NT2/D1 (cell line): ENCODE data around the gene CXCR6.

ENCODE experiments used
- YY1 ChIP-seq: IDR thresholded peaks from 2 replicates; pipeline ENCODE4 v1.6.1; 2011; ENCODE audit not compliant: insufficient read length, insufficient read depth
- ZNF274 ChIP-seq: IDR thresholded peaks from 2 replicates; pipeline ENCODE4 v1.6.1; 2011; ENCODE audit warnings: mild to moderate bottlenecking, low read depth, low read length

DNA sequence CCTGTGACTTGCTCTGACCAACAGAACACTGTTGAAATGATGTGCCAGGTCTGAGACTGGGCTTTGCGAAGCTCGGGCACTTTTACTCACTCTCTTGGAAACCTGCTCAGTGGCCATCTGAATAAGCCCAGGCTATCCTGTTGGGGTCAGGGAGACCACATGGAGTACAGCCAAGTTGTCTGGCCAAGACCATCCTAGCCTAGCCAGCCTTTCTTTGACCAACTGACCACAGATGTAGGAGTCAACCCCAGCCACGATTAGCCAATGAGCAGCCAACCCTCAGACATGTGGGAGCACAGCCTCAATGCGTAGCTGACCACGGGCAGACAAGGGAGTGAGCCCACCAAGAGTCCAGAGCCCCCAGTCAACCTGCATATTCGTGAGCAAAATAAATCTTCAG lies 30.8 kb upstream of the CXCR6 start:
- no peak for TF ChIP-seq YY1
- TF ChIP-seq ZNF274: no peak
